RPMI8226 (cell line): ENCODE data around the gene CHCHD6.

ENCODE experiments used
- DNase-seq: peaks from one replicate; pipeline ENCODE4 v3.0.0-alpha.2; 2015

CHCHD6 gene

GRCh38 chr3:126998728-126999127, 294.7 kb downstream of the CHCHD6 start:
- DNase-seq = no peak

GRCh38 chr3:126999383-126999782, 295.3 kb downstream of the CHCHD6 start:
- DNase-seq = no peak

- DNase-seq = no peak
These were observed 296.1 kb downstream of the CHCHD6 start for GRCh38 chr3:127000119-127000518.

GRCh38 chr3:127000761-127001160, 296.7 kb downstream of the CHCHD6 start:
- no peak for DNase-seq

- no peak for DNase-seq
These were observed 297.6 kb downstream of the CHCHD6 start for GRCh38 chr3:127001486-127002194.

GRCh38 chr3:127002195-127003174, 298.4 kb downstream of the CHCHD6 start:
- no peak for DNase-seq

- DNase-seq = no peak
These were observed 299.1 kb downstream of the CHCHD6 start for GRCh38 chr3:127003175-127003555.

- no peak for DNase-seq
These were observed 299.7 kb downstream of the CHCHD6 start for GRCh38 chr3:127003601-127004280.

GRCh38 chr3:127004641-127005397, 300.8 kb downstream of the CHCHD6 start:
- DNase-seq = no peak

GRCh38 chr3:127005864-127006500, 301.9 kb downstream of the CHCHD6 start:
- DNase-seq = no peak

- DNase-seq = no peak
These were observed 302.9 kb downstream of the CHCHD6 start for GRCh38 chr3:127006781-127007436.

- DNase-seq = no peak
These were observed 304.2 kb downstream of the CHCHD6 start for GRCh38 chr3:127008236-127008635.

GRCh38 chr3:127009531-127009930, 305.5 kb downstream of the CHCHD6 start:
- no peak for DNase-seq
